K562 (cell line): ENCODE data around the gene NDRG4. TPM values are rescaled to one million over a fixed set of nuclear protein-coding genes. Genes with fewer than 3 reads are reported as not detected.

Source experiments
- ARID2 ChIP-seq: fragments of 450-650 bp; IDR thresholded peaks from 2 replicates; pipeline ENCODE4 v1.6.1; 2017; ENCODE audit warnings: antibody characterized with exemption, mild to moderate bottlenecking
- CBFA2T3 ChIP-seq: fragments of 450-650 bp; IDR thresholded peaks from 2 replicates; pipeline ENCODE4 v1.6.1; 2017
- CC2D1A ChIP-seq: fragments of 450-650 bp; IDR thresholded peaks from 2 replicates; pipeline ENCODE4 v1.6.1; 2017; ENCODE audit warnings: mild to moderate bottlenecking
- ETV1 ChIP-seq: fragments of 450-650 bp; conservative IDR thresholded peaks from 2 replicates; pipeline ENCODE4 v1.6.1; 2016; ENCODE audit warnings: missing genetic modification characterization, control low read depth, low read depth, missing compliant biosample characterization
- ETV5 ChIP-seq: sonication (generic); formaldehyde crosslinking; IDR thresholded peaks from 2 replicates; pipeline ENCODE4 v1.4.0; 2020; ENCODE audit warnings: low read depth, mild to moderate bottlenecking, missing genetic modification reagents
- FOSL1 ChIP-seq: fragments of 200-800 bp; sonication (Bioruptor generic); conservative IDR thresholded peaks from 2 replicates; pipeline ENCODE4 v1.6.1; 2016; ENCODE audit warnings: missing genetic modification characterization, missing compliant biosample characterization
- KAT7 ChIP-seq: sonication (generic); formaldehyde crosslinking; IDR thresholded peaks from 2 replicates; pipeline ENCODE4 v1.8.0; 2022; ENCODE audit warnings: missing genetic modification reagents, mild to moderate bottlenecking, borderline replicate concordance
- LARP7 ChIP-seq: fragments of 450-650 bp; IDR thresholded peaks from 2 replicates; pipeline ENCODE4 v1.6.1; 2016
- STAG1 ChIP-seq: sonication (generic); formaldehyde crosslinking; IDR thresholded peaks from 2 replicates; pipeline ENCODE4 v1.5.0; 2020; ENCODE audit warnings: missing genetic modification reagents, borderline replicate concordance
- TBL1XR1 ChIP-seq, 2 experiments: IDR thresholded peaks; 2 replicates each; pipeline ENCODE4 v1.6.1; 2012; ENCODE audit warnings: improper control_type of control experiment in 2 of 2, low read length in 2 of 2, mild to moderate bottlenecking in 1 of 2
- ZNF143 ChIP-seq: sonication (generic); formaldehyde crosslinking; IDR thresholded peaks from 2 replicates; pipeline ENCODE4 v1.9.0; 2022; ENCODE audit warnings: mild to moderate bottlenecking, missing genetic modification reagents
- ZNF239 ChIP-seq: fragments of 250-450 bp; sonication (Bioruptor Pico); IDR thresholded peaks from 2 replicates; pipeline ENCODE4 v1.4.0; 2020; ENCODE audit warnings: mild to moderate bottlenecking
- ZNF384 ChIP-seq: IDR thresholded peaks from 2 replicates; pipeline ENCODE4 v1.6.1; 2012; ENCODE audit warnings: low read depth, low read length, improper control_type of control experiment
- ZNF77 ChIP-seq: fragments of 250-450 bp; sonication (Bioruptor Pico); IDR thresholded peaks from 2 replicates; pipeline ENCODE4 v1.5.0; 2020
- polyA plus RNA-seq, 8 experiments: library from polyadenylated mRNA; depleted of rRNA in 4 of 8; stranded (reverse) in 5 of 8; unstranded in 3 of 8; fragments of >200 nt; fragmentation: Nextera tagmentation in 2 of 8; fragmentation: Illumina TruSeq in 1 of 8; extraction: Ambion mirVana in 2 of 8; extraction: Trizol in 1 of 8; gene quantifications; 2 replicates each; pipeline versions ENCODE4 v1.2.1 to v1.2.3, GENCODE V29; 2011 to 2014; ENCODE audit warnings: inconsistent platforms in 1 of 8, missing spikeins in 1 of 8
- total RNA-seq, 7 experiments: library from RNA; depleted of rRNA in 6 of 7; stranded (reverse); fragments of >200 nt in 6 of 7; fragmentation: Illumina TruSeq in 2 of 7; extraction: Trizol in 2 of 7; gene quantifications; 2 replicates each; pipeline versions ENCODE4 v1.2.1 to v1.2.3, GENCODE V29; 2011 to 2021; ENCODE audit warnings: low replicate concordance in 1 of 7
- TF ChIP-seq, protein P1 (sequence below): sonication (generic); IDR thresholded peaks from 2 replicates; pipeline ENCODE4 v1.6.1; 2016
- TF ChIP-seq, protein P2 (sequence below): fragments of 250-450 bp; sonication (Bioruptor Pico); IDR thresholded peaks from 2 replicates; pipeline ENCODE4 v1.5.0; 2020; ENCODE audit warnings: mild to moderate bottlenecking, borderline replicate concordance
- TF ChIP-seq, protein P3 (sequence below), 2 experiments: fragments of 450-650 bp in 1 of 2; sonication (generic) in 1 of 2; formaldehyde crosslinking; conservative IDR thresholded peaks; 2 replicates each; pipeline versions ENCODE4 v1.4.0 to v1.8.1; 2020 to 2022; ENCODE audit warnings: mild to moderate bottlenecking in 1 of 2, missing genetic modification reagents in 1 of 2
- TF ChIP-seq, protein P4 (sequence below): conservative IDR thresholded peaks from 2 replicates; pipeline ENCODE4 v1.6.1; 2011; ENCODE audit warnings: low read depth, mild to moderate bottlenecking, low read length; ENCODE audit not compliant: control insufficient read depth

Gene NDRG4
- total and polyA plus RNA-seq, 9 of the 15 experiments (the other 6 are each of a cell fraction or from before 2014, with no cell fraction given): 0.06 to 0.95 (median 0.28) TPM

- TF ChIP-seq, protein P1, sequence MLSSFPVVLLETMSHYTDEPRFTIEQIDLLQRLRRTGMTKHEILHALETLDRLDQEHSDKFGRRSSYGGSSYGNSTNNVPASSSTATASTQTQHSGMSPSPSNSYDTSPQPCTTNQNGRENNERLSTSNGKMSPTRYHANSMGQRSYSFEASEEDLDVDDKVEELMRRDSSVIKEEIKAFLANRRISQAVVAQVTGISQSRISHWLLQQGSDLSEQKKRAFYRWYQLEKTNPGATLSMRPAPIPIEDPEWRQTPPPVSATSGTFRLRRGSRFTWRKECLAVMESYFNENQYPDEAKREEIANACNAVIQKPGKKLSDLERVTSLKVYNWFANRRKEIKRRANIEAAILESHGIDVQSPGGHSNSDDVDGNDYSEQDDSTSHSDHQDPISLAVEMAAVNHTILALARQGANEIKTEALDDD: no peak
- TF ChIP-seq, protein P2, sequence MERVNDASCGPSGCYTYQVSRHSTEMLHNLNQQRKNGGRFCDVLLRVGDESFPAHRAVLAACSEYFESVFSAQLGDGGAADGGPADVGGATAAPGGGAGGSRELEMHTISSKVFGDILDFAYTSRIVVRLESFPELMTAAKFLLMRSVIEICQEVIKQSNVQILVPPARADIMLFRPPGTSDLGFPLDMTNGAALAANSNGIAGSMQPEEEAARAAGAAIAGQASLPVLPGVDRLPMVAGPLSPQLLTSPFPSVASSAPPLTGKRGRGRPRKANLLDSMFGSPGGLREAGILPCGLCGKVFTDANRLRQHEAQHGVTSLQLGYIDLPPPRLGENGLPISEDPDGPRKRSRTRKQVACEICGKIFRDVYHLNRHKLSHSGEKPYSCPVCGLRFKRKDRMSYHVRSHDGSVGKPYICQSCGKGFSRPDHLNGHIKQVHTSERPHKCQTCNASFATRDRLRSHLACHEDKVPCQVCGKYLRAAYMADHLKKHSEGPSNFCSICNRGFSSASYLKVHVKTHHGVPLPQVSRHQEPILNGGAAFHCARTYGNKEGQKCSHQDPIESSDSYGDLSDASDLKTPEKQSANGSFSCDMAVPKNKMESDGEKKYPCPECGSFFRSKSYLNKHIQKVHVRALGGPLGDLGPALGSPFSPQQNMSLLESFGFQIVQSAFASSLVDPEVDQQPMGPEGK (CRISPR knock-in tag): no peak
- no peak for TF ChIP-seq KAT7
- TF ChIP-seq FOSL1 (tag): peak; percentile 100
- no peak for TF ChIP-seq ZNF77 (CRISPR knock-in tag)
- TF ChIP-seq, protein P3, sequence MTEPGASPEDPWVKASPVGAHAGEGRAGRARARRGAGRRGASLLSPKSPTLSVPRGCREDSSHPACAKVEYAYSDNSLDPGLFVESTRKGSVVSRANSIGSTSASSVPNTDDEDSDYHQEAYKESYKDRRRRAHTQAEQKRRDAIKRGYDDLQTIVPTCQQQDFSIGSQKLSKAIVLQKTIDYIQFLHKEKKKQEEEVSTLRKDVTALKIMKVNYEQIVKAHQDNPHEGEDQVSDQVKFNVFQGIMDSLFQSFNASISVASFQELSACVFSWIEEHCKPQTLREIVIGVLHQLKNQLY (CRISPR knock-in tag; conservative IDR thresholded peaks at IDR 0.05): no peak
- no peak for TF ChIP-seq ETV1
- TF ChIP-seq ZNF384: no peak
- TF ChIP-seq TBL1XR1 (IDR thresholded peaks at IDR 0.05; ENCODE audit: low read length in 2 of 2): no peak
- TF ChIP-seq ZNF239 (CRISPR knock-in tag): no peak
- TF ChIP-seq ZNF143: no peak
- TF ChIP-seq LARP7: no peak
- no peak for TF ChIP-seq STAG1 (CRISPR knock-in tag)
- TF ChIP-seq ETV5: no peak
- no peak for TF ChIP-seq ARID2
- no peak for TF ChIP-seq CBFA2T3
- TF ChIP-seq CC2D1A: no peak
- TF ChIP-seq, protein P4, sequence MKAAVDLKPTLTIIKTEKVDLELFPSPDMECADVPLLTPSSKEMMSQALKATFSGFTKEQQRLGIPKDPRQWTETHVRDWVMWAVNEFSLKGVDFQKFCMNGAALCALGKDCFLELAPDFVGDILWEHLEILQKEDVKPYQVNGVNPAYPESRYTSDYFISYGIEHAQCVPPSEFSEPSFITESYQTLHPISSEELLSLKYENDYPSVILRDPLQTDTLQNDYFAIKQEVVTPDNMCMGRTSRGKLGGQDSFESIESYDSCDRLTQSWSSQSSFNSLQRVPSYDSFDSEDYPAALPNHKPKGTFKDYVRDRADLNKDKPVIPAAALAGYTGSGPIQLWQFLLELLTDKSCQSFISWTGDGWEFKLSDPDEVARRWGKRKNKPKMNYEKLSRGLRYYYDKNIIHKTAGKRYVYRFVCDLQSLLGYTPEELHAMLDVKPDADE: no peak
Measured at GRCh38 chr16:58459344-58460218, 40.4 kb upstream of the NDRG4 start (continued).
